ENCODE results near the gene LUZP2.

DNA sequence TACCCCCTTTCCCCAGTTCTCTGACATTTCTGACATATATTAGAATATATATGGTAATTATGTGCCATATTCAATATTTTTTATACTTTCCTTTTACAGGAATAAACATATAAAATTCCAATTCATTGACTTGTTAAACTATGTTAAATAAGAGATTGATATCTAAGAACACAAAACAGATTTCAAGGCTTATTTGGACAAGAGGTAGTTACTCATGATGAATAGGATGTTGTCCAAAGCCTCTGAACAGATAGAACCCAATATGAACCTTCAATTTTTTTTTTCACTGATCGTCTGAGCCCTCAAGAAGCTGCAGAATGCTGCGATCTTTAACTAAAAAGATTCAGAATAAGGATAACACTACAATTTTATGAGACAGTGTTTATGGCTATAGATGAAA, 340.3 kb downstream of the LUZP2 start:
- TF ChIP-seq CTCF (IDR thresholded peaks at IDR 0.05; ENCODE audit: low read depth, low read length, poor library complexity, severe bottlenecking) (no peak), EZH2phosphoT487 (IDR thresholded peaks at IDR 0.05; ENCODE audit: borderline replicate concordance, low read length) (no peak)

All from DOHH2 (cell line).